Activated naive CD4-positive, alpha-beta T cell treated with anti-CD3 and anti-CD28 coated beads, Interleukin-2, amount 50 U/mL, for 16 hours (primary cell): Measurements from ENCODE around the gene TEX11.
"Not testable (repeated sequence)": the region's sequence is repeated elsewhere in the genome, so short reads cannot be mapped to it uniquely, and the experiment has no call there.

Source experiments
- DNase-seq: peaks from one replicate; pipeline ENCODE4 v3.0.0-alpha.2; 2020

The TEX11 gene

GRCh38 chrX:70569922-70570576, 338.5 kb downstream of the TEX11 start:
- not testable (repeated sequence) for DNase-seq

- DNase-seq = no peak
These were observed 353.6 kb downstream of the TEX11 start for GRCh38 chrX:70554948-70555347.

GRCh38 chrX:70554523-70554922, 354.0 kb downstream of the TEX11 start:
- no peak for DNase-seq

DNA sequence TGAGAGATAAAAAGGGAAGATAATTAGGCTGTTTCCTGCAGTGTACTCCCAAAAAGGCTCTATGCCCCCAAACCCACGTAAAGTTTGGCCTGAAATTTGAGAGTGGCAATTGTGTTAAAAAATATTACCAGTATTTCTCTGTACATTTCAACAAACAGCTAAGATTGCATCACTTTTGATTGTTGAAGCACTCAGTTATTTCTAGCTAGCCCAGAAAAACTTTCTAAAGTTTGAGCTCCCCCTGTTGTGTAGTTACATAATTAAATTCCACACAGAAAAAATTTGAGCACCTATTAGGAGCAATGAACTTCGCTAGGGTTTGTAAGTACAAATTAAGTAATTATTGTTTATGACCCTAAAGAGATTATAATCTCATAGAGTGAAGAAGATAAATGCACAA, 354.4 kb downstream of the TEX11 start:
- no peak for DNase-seq

DNA sequence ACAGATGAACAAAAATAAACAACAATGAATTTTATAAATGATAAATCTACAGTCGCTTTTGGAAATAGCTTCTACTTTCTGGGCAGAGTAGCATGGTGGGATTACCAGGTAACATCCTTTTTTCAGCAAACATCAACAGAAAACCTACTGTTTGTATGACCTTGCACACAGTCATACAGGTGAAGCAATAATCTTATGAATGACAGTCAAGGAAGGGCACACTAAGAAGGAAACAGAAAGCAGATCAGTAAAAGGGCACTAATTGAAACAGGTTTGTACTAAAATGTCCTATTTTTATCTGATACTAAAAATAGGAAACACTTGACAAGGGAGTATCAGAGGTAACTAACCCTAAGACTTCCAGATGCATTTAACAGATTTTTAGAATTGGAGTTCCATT, 355.0 kb downstream of the TEX11 start:
- no peak for DNase-seq

- no peak for DNase-seq
These were observed 356.3 kb downstream of the TEX11 start for GRCh38 chrX:70552130-70552704.

- no peak for DNase-seq
These were observed 359.1 kb downstream of the TEX11 start for GRCh38 chrX:70549429-70549828.

DNA sequence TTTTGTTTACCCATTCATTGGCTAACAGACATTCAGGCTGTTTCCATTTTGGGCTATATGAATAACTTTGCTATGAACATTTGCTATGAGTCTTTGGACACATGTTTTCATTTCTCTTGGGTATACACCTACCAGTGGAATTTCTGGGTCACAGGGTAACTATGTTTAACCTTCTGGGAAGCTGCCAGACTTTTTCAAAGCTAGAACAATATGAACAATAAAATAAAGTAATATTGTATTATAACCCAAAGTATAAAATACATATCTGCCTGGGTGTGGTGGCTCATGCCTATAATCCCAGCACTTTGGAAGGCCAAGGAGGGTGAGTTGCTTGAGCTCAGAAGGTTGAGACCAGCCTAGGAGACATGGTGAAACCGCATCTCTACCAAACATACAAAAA, 373.3 kb downstream of the TEX11 start:
- no peak for DNase-seq

DNA sequence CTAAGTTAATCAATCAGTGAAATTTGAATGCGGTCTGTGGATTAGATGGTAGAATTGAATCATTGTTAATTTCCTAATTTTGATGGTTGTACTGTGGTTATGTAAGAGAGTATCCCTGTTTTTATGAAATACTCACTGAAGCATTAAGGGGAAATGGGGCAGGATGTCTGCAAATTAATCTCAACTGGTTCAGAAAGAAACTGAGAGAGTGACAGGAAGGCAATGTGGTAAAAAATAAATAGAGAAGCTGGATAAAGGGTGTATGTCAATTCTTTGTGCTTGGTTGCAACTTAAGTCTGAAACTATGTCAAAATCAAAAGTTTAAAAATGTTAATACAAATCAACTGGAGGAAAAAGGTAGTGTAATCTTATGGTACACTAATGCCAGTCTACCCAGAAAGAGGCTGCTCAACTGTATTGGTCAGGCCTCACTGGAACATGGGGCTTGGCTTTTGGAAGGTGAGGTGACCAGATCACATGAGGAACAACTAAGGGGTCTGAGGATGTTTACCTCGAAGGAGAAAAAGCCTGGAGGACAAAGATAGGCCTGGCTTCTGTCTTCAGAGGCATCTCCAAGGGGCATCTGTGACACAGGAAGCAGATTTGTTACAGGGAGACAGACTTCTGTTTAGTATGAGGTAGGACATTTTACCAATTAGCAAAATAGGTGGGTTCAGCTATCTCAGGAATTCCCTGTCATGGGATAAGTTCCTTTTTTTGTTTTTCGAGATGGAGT, 380.7 kb downstream of the TEX11 start:
- no peak for DNase-seq

GRCh38 chrX:70527053-70527452, 381.5 kb downstream of the TEX11 start:
- DNase-seq = no peak

- no peak for DNase-seq
These were observed 382.8 kb downstream of the TEX11 start for GRCh38 chrX:70525733-70526132.

GRCh38 chrX:70515692-70516091, 392.8 kb downstream of the TEX11 start:
- not testable (repeated sequence) for DNase-seq

- DNase-seq = not testable (repeated sequence)
These were observed 393.2 kb downstream of the TEX11 start for GRCh38 chrX:70515270-70515669.

- no peak for DNase-seq
These were observed 399.4 kb downstream of the TEX11 start for GRCh38 chrX:70509078-70509477.

DNA sequence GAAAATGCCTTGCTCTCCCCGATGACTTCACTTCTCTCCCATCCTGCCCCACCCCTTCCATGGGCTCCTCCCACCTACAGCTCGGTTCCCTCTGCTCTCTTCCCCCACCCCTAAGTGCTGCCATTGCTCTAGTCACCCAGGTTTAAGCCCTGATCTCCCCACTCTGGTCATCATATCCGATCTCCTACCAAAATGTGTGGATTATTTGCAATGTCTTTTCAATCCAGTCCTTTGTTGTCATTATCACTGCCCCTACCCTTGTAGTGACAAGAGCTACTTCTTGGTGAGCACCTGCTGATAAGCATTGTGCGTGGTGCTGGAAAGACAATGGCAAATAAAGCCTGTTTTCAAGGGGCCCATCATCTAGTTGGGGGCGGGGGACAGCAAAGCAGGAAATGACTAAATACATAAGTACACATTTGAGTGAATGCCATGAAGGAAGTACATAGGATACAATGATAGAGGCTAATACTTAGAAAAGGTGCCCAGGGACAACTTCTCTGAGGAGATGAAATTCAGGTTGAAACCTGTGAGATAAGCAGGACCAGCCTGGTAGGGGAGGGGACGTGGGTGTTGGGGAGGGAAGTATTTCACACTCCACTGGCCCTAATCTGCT, 400.1 kb downstream of the TEX11 start:
- no peak for DNase-seq

DNA sequence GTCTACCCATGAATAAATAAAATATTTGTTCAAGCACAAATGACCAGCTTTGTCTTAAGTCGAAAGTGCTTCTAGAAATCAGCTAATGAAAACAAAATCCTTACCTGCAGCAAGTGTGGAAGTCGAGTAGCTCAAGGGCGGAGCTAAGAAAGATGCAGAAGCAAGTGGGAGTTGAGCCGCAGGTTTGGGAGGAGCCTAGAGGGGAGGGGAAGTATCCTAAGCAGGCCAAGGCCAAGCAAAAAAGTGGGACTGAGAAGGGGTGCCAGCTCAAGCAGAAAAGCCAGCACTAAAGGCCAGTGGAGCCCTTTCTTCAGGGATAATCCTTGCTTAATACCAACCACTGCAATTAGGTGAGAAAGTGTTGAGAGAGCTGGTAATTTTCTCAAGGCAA, 403.1 kb downstream of the TEX11 start:
- DNase-seq = no peak

GRCh38 chrX:70504772-70505450, 403.6 kb downstream of the TEX11 start:
- no peak for DNase-seq

DNA sequence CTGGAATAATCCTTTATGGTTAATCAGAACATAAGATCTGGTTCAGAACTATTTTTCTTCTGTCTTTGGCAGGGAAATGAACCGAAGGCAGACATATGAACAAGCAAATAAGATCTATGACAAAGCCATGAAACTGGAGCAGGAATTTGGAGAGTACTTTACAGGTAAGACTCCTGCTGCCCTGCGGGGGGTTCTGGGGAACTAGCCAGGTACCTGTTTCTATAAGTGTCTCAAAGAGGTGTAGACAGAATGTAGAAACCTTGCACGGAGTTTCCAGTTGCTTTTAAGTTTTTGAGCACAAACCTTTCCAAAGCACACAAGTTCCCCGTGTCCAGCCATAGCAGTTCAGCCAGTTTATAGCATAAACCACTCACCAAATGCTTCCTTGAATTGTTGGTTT, 407.7 kb downstream of the TEX11 start:
- no peak for DNase-seq

DNA sequence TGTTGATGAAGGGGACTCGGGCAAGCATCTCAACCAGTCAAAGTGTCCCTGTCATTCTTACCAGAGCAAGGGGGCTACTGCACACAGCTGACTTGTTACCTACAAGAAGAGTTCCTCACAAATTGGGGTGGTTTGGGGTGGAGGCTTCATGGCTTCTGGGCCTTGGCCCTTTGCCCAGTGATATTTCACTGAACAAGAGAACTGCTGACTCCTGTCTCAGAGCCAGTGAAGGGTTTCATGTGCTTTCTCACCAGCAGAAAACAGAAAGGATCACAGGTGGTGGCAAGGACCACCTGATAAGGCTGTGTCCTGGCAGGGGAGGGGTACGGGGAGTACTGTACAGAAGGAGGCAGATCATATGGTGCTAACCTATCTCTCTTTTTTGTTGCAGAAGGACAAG, 410.4 kb downstream of the TEX11 start:
- no peak for DNase-seq

- no peak for DNase-seq
These were observed 411.5 kb downstream of the TEX11 start for GRCh38 chrX:70497026-70497425.

- DNase-seq = no peak
These were observed 412.0 kb downstream of the TEX11 start for GRCh38 chrX:70496491-70496890.

DNA sequence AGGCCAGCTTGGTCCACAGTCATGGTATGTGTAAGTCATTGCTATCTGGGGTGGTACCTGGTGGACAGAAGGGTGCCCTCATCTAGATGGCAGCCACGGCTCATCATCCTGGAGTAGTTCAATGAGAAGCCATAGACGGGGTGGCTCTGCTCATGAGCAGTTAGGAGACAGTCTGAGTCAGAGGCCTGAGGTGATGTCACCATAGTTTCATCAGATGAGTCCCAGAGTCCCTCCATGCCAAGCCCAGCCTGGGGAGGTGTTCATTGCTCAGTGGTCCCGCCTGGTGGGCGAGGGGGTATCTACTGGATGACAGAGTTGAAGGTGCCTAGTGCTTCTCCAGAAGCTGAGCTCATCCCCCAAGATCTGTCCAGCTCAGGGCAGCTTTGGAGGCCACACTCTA, 414.1 kb downstream of the TEX11 start:
- no peak for DNase-seq

GRCh38 chrX:70488856-70489255, 419.7 kb downstream of the TEX11 start:
- DNase-seq = no peak
